ENCODE measurements around the gene RAI1.

- TF ChIP-seq CTCF (IDR thresholded peaks at IDR 0.05 in 8 of 11, conservative IDR thresholded peaks at IDR 0.05 in 3 of 11), result no peak
- TF ChIP-seq POLR2A (IDR thresholded peaks at IDR 0.05), result no peak
- no peak for TF ChIP-seq POLR2AphosphoS5 (IDR thresholded peaks at IDR 0.05)
Measured at GRCh38 chr17:17661834-17662385, 19.3 kb upstream of the RAI1 start.

Data from spleen (tissue), 7 donors.